Colonic mucosa (tissue), 4 donors: Measurements from ENCODE around the gene FOXP1. TPM values are rescaled to one million over a fixed set of nuclear protein-coding genes. Genes with fewer than 3 reads are reported as not detected.

Experiments used
- DNase-seq: peaks from one replicate; pipeline ENCODE4 v3.0.0-alpha.2; 2020
- H3K27ac ChIP-seq: fragments of 200-600 bp; one replicate; pipeline ENCODE4 v1.8.0; 2021
- H3K27me3 ChIP-seq: fragments of 200-600 bp; one replicate; pipeline ENCODE4 v1.8.0; 2021
- H3K36me3 ChIP-seq: fragments of 200-600 bp; one replicate; pipeline ENCODE4 v1.8.0; 2021
- H3K4me1 ChIP-seq: fragments of 200-600 bp; one replicate; pipeline ENCODE4 v1.8.0; 2021; ENCODE audit warnings: mild to moderate bottlenecking
- H3K4me3 ChIP-seq: fragments of 200-600 bp; one replicate; pipeline ENCODE4 v1.8.0; 2021
- H3K9ac ChIP-seq, 2 donors: one replicate each; pipeline ENCODE4 v1.7.0; 2013; ENCODE audit warnings: control low read depth in 2 of 2, low read depth in 2 of 2, low read length in 2 of 2
- H3K9me3 ChIP-seq: fragments of 200-600 bp; one replicate; pipeline ENCODE4 v1.8.0; 2021
- intact Hi-C: fragments of 100-400 bp; cut with DNase I; formaldehyde crosslinking; loops from one replicate; pipeline ENCODE4 v1.14.1; 2022
- total RNA-seq, 2 donors: library from RNA; stranded (reverse); fragmentation: NEBNext Ultra II Directional in 1 of 2; extraction: Animal tissue kit (Norgen Biotek cat#: 25700) in 1 of 2; gene quantifications; one replicate each; pipeline ENCODE4 v1.2.1, GENCODE V29; 2021
- TF ChIP-seq, protein P1 (sequence below): fragments of 200-600 bp; IDR thresholded peaks from one replicate; pipeline ENCODE4 v1.8.0; 2022; ENCODE audit warnings: antibody characterized with exemption, mild to moderate bottlenecking
- donor health status: healthy.
- donor health status: DM: no; HTN: no; CAD: no.
- donor health status: DM: no; HTN: no; CAD: no.

FOXP1 gene
- total RNA-seq, 2 donors from 2014 or later = 127 to 128 TPM

DNA sequence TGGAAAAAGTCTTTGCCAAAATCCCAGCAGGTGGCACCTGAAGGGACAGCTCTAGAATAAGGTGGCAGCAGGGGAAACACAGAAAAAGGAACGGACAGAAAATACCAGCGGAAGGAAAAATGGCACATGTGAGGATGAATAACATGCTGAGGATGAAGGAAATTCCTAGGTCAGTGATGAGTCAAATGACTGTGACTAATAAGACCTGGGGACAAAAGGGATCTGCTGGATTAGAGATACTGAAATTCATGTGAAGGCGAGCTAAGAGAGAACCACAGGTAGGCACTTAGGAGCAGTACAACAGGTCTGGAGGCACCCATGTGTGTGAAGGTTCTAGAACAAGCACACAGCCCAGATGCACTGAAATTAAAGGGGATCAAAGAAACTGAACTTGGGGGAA is 482.5 kb downstream of the FOXP1 start:
- intact Hi-C loops = no loop called here
- Histone ChIP-seq H3K27ac (peak overlapping the region; percentile 22), H3K4me3 (no peak overlapping the region), H3K4me1 (no peaks in the 10 kb centered on the region), H3K9me3 (no peaks in the 10 kb centered on the region), H3K36me3 (no peaks in the 10 kb centered on the region), H3K27me3 (no peaks in the 10 kb centered on the region), H3K9ac (no peak overlapping the region)
- TF ChIP-seq, protein P1, sequence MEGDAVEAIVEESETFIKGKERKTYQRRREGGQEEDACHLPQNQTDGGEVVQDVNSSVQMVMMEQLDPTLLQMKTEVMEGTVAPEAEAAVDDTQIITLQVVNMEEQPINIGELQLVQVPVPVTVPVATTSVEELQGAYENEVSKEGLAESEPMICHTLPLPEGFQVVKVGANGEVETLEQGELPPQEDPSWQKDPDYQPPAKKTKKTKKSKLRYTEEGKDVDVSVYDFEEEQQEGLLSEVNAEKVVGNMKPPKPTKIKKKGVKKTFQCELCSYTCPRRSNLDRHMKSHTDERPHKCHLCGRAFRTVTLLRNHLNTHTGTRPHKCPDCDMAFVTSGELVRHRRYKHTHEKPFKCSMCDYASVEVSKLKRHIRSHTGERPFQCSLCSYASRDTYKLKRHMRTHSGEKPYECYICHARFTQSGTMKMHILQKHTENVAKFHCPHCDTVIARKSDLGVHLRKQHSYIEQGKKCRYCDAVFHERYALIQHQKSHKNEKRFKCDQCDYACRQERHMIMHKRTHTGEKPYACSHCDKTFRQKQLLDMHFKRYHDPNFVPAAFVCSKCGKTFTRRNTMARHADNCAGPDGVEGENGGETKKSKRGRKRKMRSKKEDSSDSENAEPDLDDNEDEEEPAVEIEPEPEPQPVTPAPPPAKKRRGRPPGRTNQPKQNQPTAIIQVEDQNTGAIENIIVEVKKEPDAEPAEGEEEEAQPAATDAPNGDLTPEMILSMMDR = no peak
- no peak for DNase-seq

- Histone ChIP-seq H3K9ac (no peak overlapping the region), H3K36me3 (no peaks in the 10 kb centered on the region), H3K9me3 (no peaks in the 10 kb centered on the region), H3K4me3 (no peak overlapping the region), H3K4me1 (no peaks in the 10 kb centered on the region), H3K27me3 (no peaks in the 10 kb centered on the region), H3K27ac (no peak overlapping the region)
- TF ChIP-seq, protein P1 = no peak
- no peak for DNase-seq
- intact Hi-C loops = no loop called here
These were observed 483.4 kb downstream of the FOXP1 start for GRCh38 chr3:71099997-71100719.

- Histone ChIP-seq H3K4me3 (no peak overlapping the region), H3K9ac (no peak overlapping the region), H3K9me3 (no peaks in the 10 kb centered on the region), H3K36me3 (no peaks in the 10 kb centered on the region), H3K27ac (no peak overlapping the region), H3K4me1 (no peaks in the 10 kb centered on the region), H3K27me3 (no peaks in the 10 kb centered on the region)
- TF ChIP-seq, protein P1 = no peak
- no peak for DNase-seq
- intact Hi-C loops = no loop called here
These were observed 486.0 kb downstream of the FOXP1 start for GRCh38 chr3:71097557-71097956.

DNA sequence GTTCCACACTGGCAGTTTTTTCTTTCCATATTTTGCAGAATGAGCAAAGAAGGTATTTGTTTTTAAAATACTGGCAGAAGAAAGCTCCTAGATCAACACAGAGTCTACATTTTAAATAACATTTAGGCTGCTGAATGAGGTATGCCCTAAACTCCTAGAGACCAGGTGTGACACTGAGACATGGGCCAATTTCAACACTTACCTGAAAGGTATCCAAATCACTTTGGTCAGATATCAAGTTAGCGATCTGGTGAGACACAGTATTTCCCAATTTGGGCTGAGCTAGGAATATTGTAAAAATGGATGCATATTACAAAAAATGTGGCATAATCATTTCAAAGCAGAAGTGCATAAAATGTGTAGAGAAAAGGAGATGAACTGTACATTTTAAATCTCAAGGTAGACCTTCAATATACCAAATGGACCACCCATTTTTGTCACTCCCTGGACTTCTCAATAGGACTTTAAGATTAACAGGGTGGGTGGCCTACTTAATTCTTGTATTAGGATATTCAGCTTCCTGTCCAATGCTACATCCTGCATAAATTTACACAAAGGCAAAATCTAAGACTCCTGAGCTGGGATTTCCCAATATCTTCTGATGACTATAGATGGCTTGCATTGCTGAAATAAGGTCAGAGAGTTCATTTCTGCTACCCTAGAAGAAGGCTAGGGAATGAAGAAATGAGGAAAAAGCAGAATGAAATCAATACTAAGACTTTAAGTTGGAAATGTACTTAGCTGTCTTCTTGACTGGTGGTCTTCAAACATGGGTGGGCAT is 487.8 kb downstream of the FOXP1 start:
- H3K4me1 ChIP-seq = no peaks in the 10 kb centered on the region
- H3K9ac ChIP-seq = no peak overlapping the region
- TF ChIP-seq, protein P1 = no peak
- H3K27me3 ChIP-seq = no peaks in the 10 kb centered on the region
- H3K4me3 ChIP-seq = no peak overlapping the region
- no peak for DNase-seq
- H3K9me3 ChIP-seq = no peaks in the 10 kb centered on the region
- no peak overlapping the region for H3K27ac ChIP-seq
- no peaks in the 10 kb centered on the region for H3K36me3 ChIP-seq
- intact Hi-C loops = no loop called here

DNA sequence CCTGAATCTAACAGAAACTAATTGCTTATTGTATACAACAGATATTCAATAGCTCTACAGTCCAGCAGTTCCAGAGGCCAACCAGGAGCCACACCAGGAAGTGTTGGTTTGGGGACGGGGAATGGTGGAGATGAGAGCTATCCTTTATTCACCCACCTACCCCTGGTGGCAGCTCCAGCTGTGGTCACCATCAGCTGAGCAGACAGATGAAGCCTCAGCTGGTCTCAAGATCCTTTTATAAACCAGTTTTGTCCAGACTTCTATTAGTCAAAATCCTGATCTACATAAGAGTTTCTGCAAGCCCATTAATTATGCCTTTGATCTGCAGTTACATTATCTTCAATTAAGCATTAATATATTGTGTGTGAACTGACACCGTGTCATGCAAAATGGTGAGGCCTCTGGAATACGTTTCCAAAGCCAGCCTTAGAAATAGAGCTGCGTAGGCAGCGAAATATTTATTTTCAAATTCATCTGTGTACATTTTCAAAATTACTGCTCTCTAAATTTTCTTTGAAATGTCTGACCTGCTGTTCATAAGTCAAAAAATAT is 488.8 kb downstream of the FOXP1 start:
- TF ChIP-seq, protein P1 = no peak
- Histone ChIP-seq H3K4me3 (no peak overlapping the region), H3K9me3 (no peaks in the 10 kb centered on the region), H3K27me3 (no peaks in the 10 kb centered on the region), H3K9ac (no peak overlapping the region), H3K4me1 (peaks cover 4% of the 10 kb centered on the region), H3K27ac (no peak overlapping the region), H3K36me3 (no peaks in the 10 kb centered on the region)
- DNase-seq = no peak
- intact Hi-C loops = no loop called here
